SIG-M5 (cell line): ENCODE results near the gene FRS3.
"Not testable (repeated sequence)": the region's sequence is repeated elsewhere in the genome, so short reads cannot be mapped to it uniquely, and the experiment has no call there.

ENCODE experiments used
- DNase-seq: peaks from one replicate; lab custom pipeline; 2025; lab: John Stamatoyannopoulos, UW

The FRS3 gene

GRCh38 chr6:41779788-41780550, at the start of gene FRS3:
FRS3 (minus strand) TSS chr6:41779900; CDS start chr6:41776987, 2,913 bp downstream.
- DNase-seq: peak; percentile 13

- DNase-seq: no peak
Measured at GRCh38 chr6:41826343-41827022, 46.8 kb upstream of the FRS3 start.

DNA sequence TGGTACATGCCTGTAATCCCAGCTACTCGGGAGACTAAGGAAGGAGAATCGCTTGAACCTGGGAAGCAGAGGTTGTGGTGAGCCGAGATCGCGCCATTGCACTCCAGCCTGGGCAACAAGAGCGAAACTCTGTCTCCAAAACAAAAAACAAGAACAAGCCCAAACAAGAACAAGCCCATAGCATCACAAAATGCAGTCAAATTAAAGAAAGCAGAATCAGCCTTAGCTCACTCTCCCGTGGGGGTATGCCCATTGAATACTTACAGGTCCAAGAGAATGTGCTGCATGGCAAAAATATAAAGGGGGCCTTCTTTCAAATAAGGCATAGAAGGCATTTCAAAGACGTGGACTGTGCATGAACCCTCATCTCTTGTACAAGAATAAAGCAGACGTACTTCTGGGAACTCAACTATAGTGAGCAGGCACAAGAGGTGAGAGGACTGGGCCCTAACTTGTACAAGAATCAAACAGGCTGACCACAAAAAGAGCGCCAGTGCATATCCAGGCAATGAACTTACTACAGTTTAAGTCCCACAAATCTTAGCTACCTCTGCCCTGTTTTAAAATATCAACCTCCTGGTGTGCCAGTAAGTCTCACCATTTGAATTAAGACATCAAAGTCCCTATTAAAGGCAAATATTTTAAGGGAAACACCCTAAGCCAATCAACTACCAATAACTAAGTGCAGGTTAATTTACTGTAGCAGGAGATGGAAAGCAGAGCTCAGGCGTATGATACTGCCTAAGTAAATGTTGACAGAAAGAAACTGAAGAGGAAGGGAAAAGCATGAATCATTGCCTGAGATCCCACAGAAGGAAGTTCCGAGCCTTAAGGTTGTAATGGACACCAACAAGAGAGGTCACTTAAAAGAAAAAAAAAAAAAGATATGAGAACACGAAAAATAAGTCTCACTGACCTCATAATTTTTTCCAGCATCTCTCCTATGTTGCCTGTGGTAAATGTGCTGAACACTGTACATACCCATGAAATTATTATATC, 45.2 kb upstream of the FRS3 start:
- DNase-seq: no peak

DNA sequence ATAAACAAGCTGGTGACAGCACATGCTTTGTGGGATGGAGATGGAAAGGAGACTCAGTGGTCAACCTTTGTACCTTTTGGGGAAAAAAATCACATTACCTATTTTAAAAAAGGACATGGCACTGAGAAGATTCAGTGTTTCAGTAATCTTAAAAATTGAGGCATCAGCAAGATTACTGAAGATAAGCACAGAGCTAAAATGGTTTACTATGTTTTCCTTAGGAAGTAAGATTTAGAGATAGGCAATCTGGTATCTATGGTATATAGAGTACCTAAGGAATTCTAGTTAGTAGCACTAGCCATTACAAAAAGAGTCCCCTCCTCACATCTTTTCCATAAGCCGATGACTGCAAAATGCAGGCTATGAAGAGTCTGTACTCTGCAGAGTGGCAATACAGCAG, 43.5 kb upstream of the FRS3 start:
- DNase-seq: no peak

DNA sequence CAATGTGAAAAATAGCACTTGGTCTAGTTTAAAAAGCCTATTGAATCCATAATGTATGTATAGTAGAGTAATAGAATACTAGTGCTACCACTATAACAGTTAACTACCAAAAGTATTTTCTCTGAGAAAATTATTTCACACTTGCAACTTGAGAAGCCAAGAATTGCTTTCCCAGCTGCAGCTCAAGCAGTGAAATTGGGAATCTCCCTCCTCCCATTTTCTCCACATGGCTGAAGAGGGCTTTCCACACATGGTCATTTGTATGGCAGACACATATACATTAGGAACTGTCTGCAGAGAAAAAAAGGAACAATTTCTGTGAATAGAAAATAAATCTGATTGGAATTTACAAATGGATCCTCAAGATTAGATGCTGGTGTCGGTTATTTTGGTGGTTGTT, 42.3 kb upstream of the FRS3 start:
- no peak for DNase-seq

DNA sequence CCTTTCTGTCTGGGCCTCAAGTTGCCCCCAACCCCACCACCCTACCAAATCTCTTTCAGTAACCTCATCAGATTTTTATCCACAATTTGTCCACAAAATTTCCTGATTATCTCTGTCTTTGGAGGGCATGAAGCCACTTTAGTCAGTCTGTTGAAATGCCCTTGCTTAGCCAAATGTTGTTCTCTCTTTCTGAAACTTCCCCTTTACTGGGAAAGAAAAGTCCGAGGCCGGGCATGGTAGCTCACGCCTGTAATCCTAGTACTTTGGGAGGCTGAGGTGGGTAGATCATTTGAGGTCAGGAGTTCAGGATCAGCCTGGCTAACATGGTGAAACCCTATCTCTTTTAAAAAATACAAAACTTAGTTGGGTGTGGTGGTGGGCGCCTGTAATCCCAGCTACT, 41.6 kb upstream of the FRS3 start:
- no peak for DNase-seq

- DNase-seq: no peak
Measured at GRCh38 chr6:41818271-41819054, 38.8 kb upstream of the FRS3 start.

GRCh38 chr6:41815587-41815986, 35.9 kb upstream of the FRS3 start:
- no peak for DNase-seq

GRCh38 chr6:41814629-41815028, 34.9 kb upstream of the FRS3 start:
- no peak for DNase-seq

DNA sequence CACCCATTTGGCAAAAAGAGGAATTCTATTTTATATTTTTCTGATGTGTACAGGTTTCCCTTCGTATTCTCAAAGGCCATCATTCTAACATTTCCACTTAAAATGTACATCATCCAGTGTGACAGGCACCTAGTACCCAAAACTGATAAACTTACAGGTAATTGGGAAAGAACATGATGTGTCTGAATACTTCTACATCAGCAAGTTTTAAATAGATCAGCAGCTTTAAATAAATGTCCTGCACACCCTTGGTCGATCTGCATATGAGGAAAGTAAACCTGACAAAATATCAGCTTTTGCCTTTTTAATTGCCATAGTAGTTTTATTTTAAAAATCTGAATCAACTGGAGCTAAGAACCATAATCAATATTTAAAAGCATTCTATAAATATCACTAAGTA, 34.3 kb upstream of the FRS3 start:
- DNase-seq: no peak

- DNase-seq: no peak
Measured at GRCh38 chr6:41813469-41813868, 33.8 kb upstream of the FRS3 start.

- not testable (repeated sequence) for DNase-seq
Measured at GRCh38 chr6:41811946-41812345, 32.2 kb upstream of the FRS3 start.

- DNase-seq: no peak
Measured at GRCh38 chr6:41811095-41811494, 31.4 kb upstream of the FRS3 start.

- no peak for DNase-seq
Measured at GRCh38 chr6:41805830-41806774, 26.4 kb upstream of the FRS3 start.

GRCh38 chr6:41801380-41801779, 21.7 kb upstream of the FRS3 start:
- no peak for DNase-seq

DNA sequence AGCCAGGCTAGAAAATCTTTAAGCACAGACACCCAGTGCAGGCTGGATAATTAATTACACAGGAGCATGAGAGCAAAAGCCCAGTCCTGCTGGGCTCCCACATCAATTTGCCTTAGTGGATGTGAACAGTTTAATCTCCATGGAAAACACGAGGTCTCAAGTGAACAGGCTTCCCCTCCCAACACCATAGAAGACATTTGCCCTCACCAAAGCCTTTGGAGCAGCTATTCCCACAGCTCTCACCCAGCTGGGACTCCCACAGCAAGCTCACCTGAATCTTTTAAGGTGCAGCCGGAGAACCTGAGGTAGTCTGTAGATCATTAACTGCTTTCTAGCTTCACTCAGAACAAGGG, 19.8 kb upstream of the FRS3 start:
- DNase-seq: no peak

DNA sequence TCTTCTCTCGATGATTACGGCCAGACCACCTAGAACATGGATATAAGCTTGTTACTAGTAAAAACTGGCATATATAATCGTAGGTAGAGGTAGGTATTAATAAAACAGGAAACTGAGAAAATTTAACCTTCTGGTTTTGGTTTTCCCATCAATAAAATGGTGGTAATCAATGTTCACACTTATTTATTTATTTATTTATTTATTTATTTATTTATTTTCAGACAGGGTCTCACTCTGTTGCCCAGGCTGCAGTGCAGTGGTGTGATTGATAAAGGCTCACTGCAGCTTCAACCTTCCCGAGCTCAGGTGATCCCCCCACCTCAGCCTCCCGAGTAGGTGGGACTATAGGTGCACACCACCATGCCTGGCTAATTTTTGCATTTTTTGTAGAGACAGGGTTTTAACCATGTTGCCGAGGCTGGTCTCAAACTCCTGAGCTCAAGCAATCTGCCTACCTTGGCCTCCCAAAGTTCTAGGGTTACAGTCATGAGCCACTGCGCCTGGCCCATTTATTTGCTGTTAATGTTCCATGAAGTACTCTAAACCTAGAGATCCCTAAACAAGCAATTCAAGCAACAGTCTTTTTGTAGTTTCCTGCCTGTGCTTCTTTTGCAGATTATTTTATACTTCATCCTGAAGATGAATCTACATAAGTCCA, 19.3 kb upstream of the FRS3 start:
- DNase-seq: no peak

GRCh38 chr6:41796474-41796873, 16.8 kb upstream of the FRS3 start:
- DNase-seq: no peak

- DNase-seq: no peak
Measured at GRCh38 chr6:41791984-41792383, 12.3 kb upstream of the FRS3 start.

DNA sequence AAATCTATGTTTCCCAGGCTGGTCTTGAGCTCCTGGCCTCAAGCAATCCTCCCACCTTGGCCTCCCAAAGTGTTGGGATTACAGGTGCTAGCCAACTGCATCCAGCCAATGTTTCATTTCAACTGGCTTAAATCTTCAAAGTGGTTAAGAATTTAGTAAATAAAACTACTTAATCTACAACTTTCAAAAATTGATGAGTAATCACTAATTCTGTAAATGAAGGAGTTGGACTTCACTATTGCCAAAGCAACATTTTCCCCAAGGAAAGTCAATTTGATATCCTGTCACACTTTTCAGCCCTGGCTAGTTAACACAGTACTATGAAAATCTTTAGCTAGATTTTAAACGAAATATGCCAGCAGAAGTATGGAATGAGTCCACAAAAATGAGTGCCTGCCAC, 11.6 kb upstream of the FRS3 start:
- no peak for DNase-seq
